Measurements from ENCODE around the gene ARSI.

The ARSI gene

DNA sequence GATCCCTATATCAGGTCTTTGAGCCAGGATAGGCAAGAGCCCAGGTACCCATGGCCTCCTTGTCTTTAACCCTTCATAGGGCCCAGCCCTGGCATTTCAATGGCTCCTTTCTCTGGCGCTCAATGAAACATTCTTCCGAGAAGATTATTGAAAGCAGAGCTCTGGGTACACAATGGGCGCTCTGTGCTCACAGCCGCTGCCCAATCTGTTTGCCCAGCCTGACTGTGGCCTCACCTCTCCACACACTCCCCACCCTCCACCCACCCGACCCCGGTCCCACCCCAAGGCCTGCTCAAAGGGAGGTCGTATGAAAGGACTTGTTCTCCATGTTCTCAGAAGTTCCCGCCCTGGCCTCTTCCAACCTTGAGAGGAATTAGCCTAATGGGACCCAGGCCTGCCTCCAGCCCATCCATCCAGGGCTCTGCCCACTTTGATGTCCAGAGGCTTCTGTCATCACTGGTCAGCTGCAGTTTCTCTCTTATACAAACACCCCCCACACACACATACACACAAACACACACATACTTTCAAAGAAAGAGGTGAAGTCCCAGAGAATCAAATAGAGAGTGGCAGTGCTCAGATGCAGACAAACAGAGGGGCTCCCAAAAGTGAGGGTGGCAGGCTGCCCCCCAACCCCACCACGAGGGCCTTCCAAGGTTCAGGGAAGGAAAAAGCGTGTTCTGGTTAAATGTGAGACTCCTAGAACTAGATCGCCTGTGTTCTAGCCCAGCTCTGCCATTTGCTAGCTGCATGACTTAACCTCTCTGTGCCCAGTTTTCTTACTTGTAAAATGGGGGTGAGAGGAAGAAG lies 5.1 kb upstream of the ARSI start:
- ATAC-seq, result no peak
- no peak for TF ChIP-seq ARNTL (CRISPR knock-in tag; IDR thresholded peaks at IDR 0.05; ENCODE audit: borderline replicate concordance, low read depth)
- TF ChIP-seq ZFP3 (CRISPR knock-in tag; IDR thresholded peaks at IDR 0.05), result no peak
- TF ChIP-seq PATZ1 (CRISPR knock-in tag; IDR thresholded peaks at IDR 0.05; ENCODE audit: borderline replicate concordance), result no peak
- no peak for TF ChIP-seq TOX (CRISPR knock-in tag; IDR thresholded peaks at IDR 0.05; ENCODE audit: borderline replicate concordance)

DNA sequence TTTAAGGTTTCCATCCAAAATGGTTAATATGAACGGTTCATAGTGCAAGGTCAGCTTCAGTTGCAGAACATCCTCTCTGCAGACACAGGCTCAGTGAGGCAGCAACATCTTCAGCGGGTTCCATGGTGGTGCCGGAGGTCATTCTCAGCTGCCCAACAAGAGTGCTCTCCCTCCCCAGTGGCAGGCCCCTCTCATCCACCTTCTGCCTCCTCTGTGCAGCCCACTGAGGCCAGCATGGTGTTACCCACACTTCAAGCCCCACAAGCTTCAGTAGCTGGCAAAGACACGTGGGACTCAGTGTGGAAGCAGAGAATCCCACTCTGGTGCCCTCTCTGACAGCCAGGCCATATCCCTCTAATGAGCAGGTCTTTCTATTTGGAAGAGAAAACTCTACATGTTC lies 4.1 kb upstream of the ARSI start:
- ATAC-seq, result no peak
- TF ChIP-seq, protein P1, sequence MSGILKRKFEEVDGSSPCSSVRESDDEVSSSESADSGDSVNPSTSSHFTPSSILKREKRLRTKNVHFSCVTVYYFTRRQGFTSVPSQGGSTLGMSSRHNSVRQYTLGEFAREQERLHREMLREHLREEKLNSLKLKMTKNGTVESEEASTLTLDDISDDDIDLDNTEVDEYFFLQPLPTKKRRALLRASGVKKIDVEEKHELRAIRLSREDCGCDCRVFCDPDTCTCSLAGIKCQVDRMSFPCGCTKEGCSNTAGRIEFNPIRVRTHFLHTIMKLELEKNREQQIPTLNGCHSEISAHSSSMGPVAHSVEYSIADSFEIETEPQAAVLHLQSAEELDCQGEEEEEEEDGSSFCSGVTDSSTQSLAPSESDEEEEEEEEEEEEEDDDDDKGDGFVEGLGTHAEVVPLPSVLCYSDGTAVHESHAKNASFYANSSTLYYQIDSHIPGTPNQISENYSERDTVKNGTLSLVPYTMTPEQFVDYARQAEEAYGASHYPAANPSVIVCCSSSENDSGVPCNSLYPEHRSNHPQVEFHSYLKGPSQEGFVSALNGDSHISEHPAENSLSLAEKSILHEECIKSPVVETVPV (CRISPR knock-in tag; IDR thresholded peaks at IDR 0.05), result no peak
- TF ChIP-seq PATZ1 (CRISPR knock-in tag; IDR thresholded peaks at IDR 0.05; ENCODE audit: borderline replicate concordance), result no peak
- no peak for TF ChIP-seq PPARA (CRISPR knock-in tag; IDR thresholded peaks at IDR 0.05; ENCODE audit: borderline replicate concordance)
- TF ChIP-seq POU6F1 (CRISPR knock-in tag; IDR thresholded peaks at IDR 0.05; ENCODE audit: borderline replicate concordance, low read depth), result no peak
- TF ChIP-seq ZNF70 (CRISPR knock-in tag; IDR thresholded peaks at IDR 0.05), result no peak
- TF ChIP-seq, protein P2, sequence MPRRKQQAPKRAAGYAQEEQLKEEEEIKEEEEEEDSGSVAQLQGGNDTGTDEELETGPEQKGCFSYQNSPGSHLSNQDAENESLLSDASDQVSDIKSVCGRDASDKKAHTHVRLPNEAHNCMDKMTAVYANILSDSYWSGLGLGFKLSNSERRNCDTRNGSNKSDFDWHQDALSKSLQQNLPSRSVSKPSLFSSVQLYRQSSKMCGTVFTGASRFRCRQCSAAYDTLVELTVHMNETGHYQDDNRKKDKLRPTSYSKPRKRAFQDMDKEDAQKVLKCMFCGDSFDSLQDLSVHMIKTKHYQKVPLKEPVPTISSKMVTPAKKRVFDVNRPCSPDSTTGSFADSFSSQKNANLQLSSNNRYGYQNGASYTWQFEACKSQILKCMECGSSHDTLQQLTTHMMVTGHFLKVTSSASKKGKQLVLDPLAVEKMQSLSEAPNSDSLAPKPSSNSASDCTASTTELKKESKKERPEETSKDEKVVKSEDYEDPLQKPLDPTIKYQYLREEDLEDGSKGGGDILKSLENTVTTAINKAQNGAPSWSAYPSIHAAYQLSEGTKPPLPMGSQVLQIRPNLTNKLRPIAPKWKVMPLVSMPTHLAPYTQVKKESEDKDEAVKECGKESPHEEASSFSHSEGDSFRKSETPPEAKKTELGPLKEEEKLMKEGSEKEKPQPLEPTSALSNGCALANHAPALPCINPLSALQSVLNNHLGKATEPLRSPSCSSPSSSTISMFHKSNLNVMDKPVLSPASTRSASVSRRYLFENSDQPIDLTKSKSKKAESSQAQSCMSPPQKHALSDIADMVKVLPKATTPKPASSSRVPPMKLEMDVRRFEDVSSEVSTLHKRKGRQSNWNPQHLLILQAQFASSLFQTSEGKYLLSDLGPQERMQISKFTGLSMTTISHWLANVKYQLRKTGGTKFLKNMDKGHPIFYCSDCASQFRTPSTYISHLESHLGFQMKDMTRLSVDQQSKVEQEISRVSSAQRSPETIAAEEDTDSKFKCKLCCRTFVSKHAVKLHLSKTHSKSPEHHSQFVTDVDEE (CRISPR knock-in tag; IDR thresholded peaks at IDR 0.05), result no peak
- no peak for TF ChIP-seq ZC3H10 (CRISPR knock-in tag; IDR thresholded peaks at IDR 0.05)
- TF ChIP-seq BACH2 (CRISPR knock-in tag; IDR thresholded peaks at IDR 0.05; ENCODE audit: borderline replicate concordance), result no peak

GRCh38 chr5:150305557-150305956 lies 2.9 kb upstream of the ARSI start:
- no peak for TF ChIP-seq TOX (CRISPR knock-in tag; IDR thresholded peaks at IDR 0.05; ENCODE audit: borderline replicate concordance)
- no peak for TF ChIP-seq RARB (CRISPR knock-in tag; IDR thresholded peaks at IDR 0.05)
- no peak for TF ChIP-seq ZNF565 (CRISPR knock-in tag; conservative IDR thresholded peaks at IDR 0.05; ENCODE audit: low read depth)
- TF ChIP-seq POU6F1 (CRISPR knock-in tag; IDR thresholded peaks at IDR 0.05; ENCODE audit: borderline replicate concordance, low read depth), result no peak
- no peak for TF ChIP-seq SNAI2 (CRISPR knock-in tag; IDR thresholded peaks at IDR 0.05)
- no peak for TF ChIP-seq CSDC2 (CRISPR knock-in tag; IDR thresholded peaks at IDR 0.05)
- no peak for ATAC-seq
